HCT116 (cell line): Measurements from ENCODE around the gene MOB3B. TPM values are rescaled to one million over a fixed set of nuclear protein-coding genes. Genes with fewer than 3 reads are reported as not detected.

Experiments
- ATAC-seq: fragments of 200-7000 bp; cut with Tn5 transposase; 2 replicates; pipeline ENCODE4 v1.9.1; 2020; ENCODE audit warnings: mild to moderate bottlenecking, moderate library complexity
- BruUV-seq: library from RNA; stranded (reverse); fragments of 400-500 nt; replicated peaks from 2 replicates; lab custom pipeline; 2021; lab: Mats Ljungman, UMichigan
- CTCF ChIA-PET: fragments of 300-600 bp; sonication (Branson Sonifier 250); formaldehyde crosslinking; loops from one replicate; lab custom pipeline; 2021; ENCODE audit warnings: antibody characterized with exemption; lab: Charles Lee
- POLR2A ChIA-PET: fragments of 300-600, 350-600 bp; sonication (Branson Sonifier 250); formaldehyde crosslinking; loops from one replicate; lab custom pipeline; 2021; ENCODE audit warnings: antibody characterized with exemption; lab: Charles Lee
- RAD21 ChIA-PET, 2 experiments: fragments of 300-600 bp; sonication (Branson Sonifier 250); formaldehyde crosslinking; loops; one replicate each; lab custom pipeline; 2023; ENCODE audit warnings: low total read pairs in 2 of 2; ENCODE audit not compliant: uncharacterized antibody in 2 of 2, unreplicated experiment in 2 of 2, low non-redundant PET in 1 of 2; lab: Charles Lee
- DNase-seq: peaks from one replicate; pipeline ENCODE4 v3.0.0-alpha.2; 2010; ENCODE audit warnings: low read depth, low spot score
- H2AFZ ChIP-seq: fragments of 200-600 bp; shearing (Covaris generic), sonication (generic); 2 replicates; pipeline ENCODE4 v1.6.1; 2017; ENCODE audit warnings: low read depth, mixed run types, mixed read lengths, antibody characterized with exemption, low read length; ENCODE audit not compliant: poor library complexity, severe bottlenecking
- H3K27ac ChIP-seq: 2 replicates; pipeline ENCODE4 v1.5.1; 2012; ENCODE audit warnings: low read depth, low read length
- H3K27me3 ChIP-seq: fragments of 200-600 bp; sonication (generic); 2 replicates; pipeline ENCODE4 v1.6.1; 2016; ENCODE audit warnings: mixed run types, low read length, mixed read lengths; ENCODE audit not compliant: insufficient read depth
- H3K36me3 ChIP-seq, 2 experiments: fragments of 200-500 bp in 1 of 2; fragments of 200-600 bp in 1 of 2; sonication (Bioruptor generic) in 1 of 2; sonication (generic) in 1 of 2; 2 replicates each; pipeline versions ENCODE4 v1.5.1 to v1.6.1; 2014 to 2016; ENCODE audit warnings: low read length in 2 of 2, inconsistent platforms in 1 of 2, mixed read lengths in 1 of 2, mixed run types in 1 of 2; ENCODE audit not compliant: insufficient read depth in 2 of 2, control insufficient read depth in 1 of 2
- H3K4me1 ChIP-seq, 2 experiments: fragments of 200-600 bp in 1 of 2; sonication (generic) in 1 of 2; 2 replicates each; pipeline versions ENCODE4 v1.5.1 to v1.6.1; 2012 to 2017; ENCODE audit warnings: low read length in 2 of 2, inconsistent platforms in 1 of 2, mild to moderate bottlenecking in 1 of 2, mixed read lengths in 1 of 2, mixed run types in 1 of 2, moderate library complexity in 1 of 2; ENCODE audit not compliant: insufficient read depth in 2 of 2, control insufficient read depth in 1 of 2
- H3K4me2 ChIP-seq: fragments of 200-600 bp; sonication (generic); 2 replicates; pipeline ENCODE4 v1.6.1; 2017; ENCODE audit warnings: mixed run types, low read length, mixed read lengths
- H3K4me3 ChIP-seq, 2 experiments: fragments of 200-600 bp in 1 of 2; sonication (generic) in 1 of 2; replicated peaks in 1 of 2; 2 replicates each; pipeline ENCODE4 v1.5.1; 2011 to 2016; ENCODE audit warnings: low read length in 2 of 2, control low read depth in 1 of 2, low read depth in 1 of 2, mild to moderate bottlenecking in 1 of 2, mixed read lengths in 1 of 2, mixed run types in 1 of 2
- H3K79me2 ChIP-seq: fragments of 200-600 bp; sonication (generic); 2 replicates; pipeline ENCODE4 v1.6.1; 2017; ENCODE audit warnings: mild to moderate bottlenecking, mixed run types, low read length, moderate library complexity, mixed read lengths; ENCODE audit not compliant: insufficient read depth
- H3K9ac ChIP-seq: fragments of 200-600 bp; sonication (generic); 2 replicates; pipeline ENCODE4 v1.6.1; 2016; ENCODE audit warnings: low read length, mixed read lengths
- H3K9me2 ChIP-seq: fragments of 200-600 bp; sonication (generic), shearing (Covaris generic); 2 replicates; pipeline ENCODE4 v1.6.1; 2017; ENCODE audit warnings: mixed run types, mild to moderate bottlenecking, moderate library complexity; ENCODE audit not compliant: insufficient read depth
- H3K9me3 ChIP-seq, 2 experiments: fragments of 200-500 bp in 1 of 2; fragments of 200-600 bp in 1 of 2; sonication (Bioruptor generic) in 1 of 2; sonication (generic) in 1 of 2; 2 replicates each; pipeline ENCODE4 v1.6.1; 2014 to 2017; ENCODE audit warnings: low read length in 2 of 2, mixed read lengths in 2 of 2, inconsistent platforms in 1 of 2, low read depth in 1 of 2, mild to moderate bottlenecking in 1 of 2, mixed run types in 1 of 2, moderate library complexity in 1 of 2; ENCODE audit not compliant: control insufficient read depth in 1 of 2, insufficient read depth in 1 of 2
- H4K20me1 ChIP-seq: fragments of 200-600 bp; sonication (generic), shearing (Covaris generic); 2 replicates; pipeline ENCODE4 v1.6.1; 2017; ENCODE audit warnings: mixed run types, mild to moderate bottlenecking, moderate library complexity; ENCODE audit not compliant: insufficient read depth
- CBX3 ChIP-seq: IDR thresholded peaks from 2 replicates; pipeline ENCODE4 v1.6.1; 2012; ENCODE audit warnings: low read depth
- CEBPB ChIP-seq: IDR thresholded peaks from 2 replicates; pipeline ENCODE4 v1.6.1; 2012; ENCODE audit warnings: low read depth
- EGR1 ChIP-seq: IDR thresholded peaks from 2 replicates; pipeline ENCODE4 v1.6.1; 2012; ENCODE audit warnings: low read depth
- ELF1 ChIP-seq: IDR thresholded peaks from 2 replicates; pipeline ENCODE4 v1.6.1; 2012; ENCODE audit warnings: low read depth, borderline replicate concordance
- POLR2A ChIP-seq: IDR thresholded peaks from 2 replicates; pipeline ENCODE4 v1.7.0; 2011; ENCODE audit warnings: borderline replicate concordance; ENCODE audit not compliant: insufficient read depth, insufficient read length; ENCODE audit errors: extremely low read depth
- POLR2AphosphoS5 ChIP-seq: IDR thresholded peaks from 2 replicates; pipeline ENCODE4 v1.6.1; 2011; ENCODE audit warnings: mild to moderate bottlenecking, low read depth, low read length, moderate library complexity
- TCF7L2 ChIP-seq: IDR thresholded peaks from 2 replicates; pipeline ENCODE4 v1.7.0; 2011; ENCODE audit warnings: borderline replicate concordance, inconsistent platforms; ENCODE audit not compliant: insufficient read depth, insufficient read length; ENCODE audit errors: extremely low read depth
- YY1 ChIP-seq: IDR thresholded peaks from 2 replicates; pipeline ENCODE4 v1.6.1; 2011; ENCODE audit warnings: low read length, low read depth, moderate library complexity, mild to moderate bottlenecking; ENCODE audit not compliant: insufficient replicate concordance; ENCODE audit errors: extremely low read depth
- ZFX ChIP-seq: fragments of 450-650 bp; IDR thresholded peaks from 2 replicates; pipeline ENCODE4 v1.6.1; 2017
- intact Hi-C: fragments of 100-400 bp; cut with micrococcal nuclease; formaldehyde crosslinking; loops from 2 replicates; pipeline ENCODE4 v1.10.0; 2022
- total RNA-seq: library from RNA; stranded (reverse); gene quantifications from one replicate; pipeline ENCODE4 v1.2.1, GENCODE V29; 2021; ENCODE audit not compliant: unreplicated experiment
- TF ChIP-seq, protein P1 (sequence below): IDR thresholded peaks from 2 replicates; pipeline ENCODE4 v1.6.1; 2012; ENCODE audit warnings: low read depth
- TF ChIP-seq, protein P2 (sequence below): IDR thresholded peaks from 2 replicates; pipeline ENCODE4 v1.6.1; 2012

MOB3B gene
- total RNA-seq, 1 experiment from 2014 or later, result 1.2 TPM

DNA sequence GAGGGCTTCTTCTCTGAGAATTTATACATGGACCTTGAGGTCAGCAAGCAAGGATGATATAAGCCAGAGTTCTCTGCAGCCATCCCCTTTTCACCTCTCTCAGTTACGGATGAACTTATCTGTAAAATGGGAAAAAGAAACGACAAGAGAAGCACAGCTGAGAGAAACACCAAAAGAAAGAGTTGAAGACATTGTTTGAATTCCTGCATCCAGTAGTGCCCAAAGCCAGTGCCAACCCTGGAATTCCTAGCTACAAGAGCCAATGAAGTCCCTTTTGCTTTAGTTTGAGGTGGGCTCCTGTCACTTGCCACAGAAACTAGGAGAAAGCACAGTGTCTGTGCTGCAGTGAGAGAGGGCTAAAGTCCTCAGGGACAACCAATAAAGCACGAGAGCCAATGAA, 6.6 kb upstream of the MOB3B start:
- Histone ChIP-seq H3K79me2 (no peaks in the 10 kb centered on the region), H3K36me3 (no peaks in the 10 kb centered on the region; a peak in 1 of 4 replicates), H3K9me3 (no peaks in the 10 kb centered on the region), H3K27me3 (no peaks in the 10 kb centered on the region), H3K27ac (no peak overlapping the region), H3K4me3 (no peak overlapping the region), H3K4me2 (no peak overlapping the region), H2AFZ (no peak overlapping the region), H3K9ac (no peak overlapping the region), H3K9me2 (no peaks in the 10 kb centered on the region), H3K4me1 (no peaks in the 10 kb centered on the region), H4K20me1 (no peaks in the 10 kb centered on the region)
- ChIA-PET RAD21 (no interaction called here), POLR2A (no interaction called here), CTCF (interaction anchor here (1.9 kb wide), 1 partner anchor 203 kb away, joined by 7 read pairs; no protein-coding TSS in a partner anchor)
- intact Hi-C loops, result no loop called here
- BruUV-seq, result no TSS peak
- ATAC-seq (no peak), DNase-seq (no peak)
- TF ChIP-seq ZFX (no peak), POLR2A (no peak), TCF7L2 (no peak), CBX3 (no peak), POLR2AphosphoS5 (no peak), EGR1 (no peak), YY1 (no peak), ELF1 (no peak), CEBPB (no peak)
- TF ChIP-seq, protein P1, sequence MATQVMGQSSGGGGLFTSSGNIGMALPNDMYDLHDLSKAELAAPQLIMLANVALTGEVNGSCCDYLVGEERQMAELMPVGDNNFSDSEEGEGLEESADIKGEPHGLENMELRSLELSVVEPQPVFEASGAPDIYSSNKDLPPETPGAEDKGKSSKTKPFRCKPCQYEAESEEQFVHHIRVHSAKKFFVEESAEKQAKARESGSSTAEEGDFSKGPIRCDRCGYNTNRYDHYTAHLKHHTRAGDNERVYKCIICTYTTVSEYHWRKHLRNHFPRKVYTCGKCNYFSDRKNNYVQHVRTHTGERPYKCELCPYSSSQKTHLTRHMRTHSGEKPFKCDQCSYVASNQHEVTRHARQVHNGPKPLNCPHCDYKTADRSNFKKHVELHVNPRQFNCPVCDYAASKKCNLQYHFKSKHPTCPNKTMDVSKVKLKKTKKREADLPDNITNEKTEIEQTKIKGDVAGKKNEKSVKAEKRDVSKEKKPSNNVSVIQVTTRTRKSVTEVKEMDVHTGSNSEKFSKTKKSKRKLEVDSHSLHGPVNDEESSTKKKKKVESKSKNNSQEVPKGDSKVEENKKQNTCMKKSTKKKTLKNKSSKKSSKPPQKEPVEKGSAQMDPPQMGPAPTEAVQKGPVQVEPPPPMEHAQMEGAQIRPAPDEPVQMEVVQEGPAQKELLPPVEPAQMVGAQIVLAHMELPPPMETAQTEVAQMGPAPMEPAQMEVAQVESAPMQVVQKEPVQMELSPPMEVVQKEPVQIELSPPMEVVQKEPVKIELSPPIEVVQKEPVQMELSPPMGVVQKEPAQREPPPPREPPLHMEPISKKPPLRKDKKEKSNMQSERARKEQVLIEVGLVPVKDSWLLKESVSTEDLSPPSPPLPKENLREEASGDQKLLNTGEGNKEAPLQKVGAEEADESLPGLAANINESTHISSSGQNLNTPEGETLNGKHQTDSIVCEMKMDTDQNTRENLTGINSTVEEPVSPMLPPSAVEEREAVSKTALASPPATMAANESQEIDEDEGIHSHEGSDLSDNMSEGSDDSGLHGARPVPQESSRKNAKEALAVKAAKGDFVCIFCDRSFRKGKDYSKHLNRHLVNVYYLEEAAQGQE, result no peak
- TF ChIP-seq, protein P2, sequence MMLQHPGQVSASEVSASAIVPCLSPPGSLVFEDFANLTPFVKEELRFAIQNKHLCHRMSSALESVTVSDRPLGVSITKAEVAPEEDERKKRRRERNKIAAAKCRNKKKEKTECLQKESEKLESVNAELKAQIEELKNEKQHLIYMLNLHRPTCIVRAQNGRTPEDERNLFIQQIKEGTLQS, result no peak
